Measurements from ENCODE around the gene ITPKB. TPM values are rescaled to one million over a fixed set of nuclear protein-coding genes. Genes with fewer than 3 reads are reported as not detected.

Gene ITPKB
- total and polyA plus RNA-seq, 2 experiments from 2014 or later: 0.31 to 5.2 TPM

GRCh38 chr1:226708967-226709396 lies 30.1 kb downstream of the ITPKB start (continued):
- TF ChIP-seq, protein P1, sequence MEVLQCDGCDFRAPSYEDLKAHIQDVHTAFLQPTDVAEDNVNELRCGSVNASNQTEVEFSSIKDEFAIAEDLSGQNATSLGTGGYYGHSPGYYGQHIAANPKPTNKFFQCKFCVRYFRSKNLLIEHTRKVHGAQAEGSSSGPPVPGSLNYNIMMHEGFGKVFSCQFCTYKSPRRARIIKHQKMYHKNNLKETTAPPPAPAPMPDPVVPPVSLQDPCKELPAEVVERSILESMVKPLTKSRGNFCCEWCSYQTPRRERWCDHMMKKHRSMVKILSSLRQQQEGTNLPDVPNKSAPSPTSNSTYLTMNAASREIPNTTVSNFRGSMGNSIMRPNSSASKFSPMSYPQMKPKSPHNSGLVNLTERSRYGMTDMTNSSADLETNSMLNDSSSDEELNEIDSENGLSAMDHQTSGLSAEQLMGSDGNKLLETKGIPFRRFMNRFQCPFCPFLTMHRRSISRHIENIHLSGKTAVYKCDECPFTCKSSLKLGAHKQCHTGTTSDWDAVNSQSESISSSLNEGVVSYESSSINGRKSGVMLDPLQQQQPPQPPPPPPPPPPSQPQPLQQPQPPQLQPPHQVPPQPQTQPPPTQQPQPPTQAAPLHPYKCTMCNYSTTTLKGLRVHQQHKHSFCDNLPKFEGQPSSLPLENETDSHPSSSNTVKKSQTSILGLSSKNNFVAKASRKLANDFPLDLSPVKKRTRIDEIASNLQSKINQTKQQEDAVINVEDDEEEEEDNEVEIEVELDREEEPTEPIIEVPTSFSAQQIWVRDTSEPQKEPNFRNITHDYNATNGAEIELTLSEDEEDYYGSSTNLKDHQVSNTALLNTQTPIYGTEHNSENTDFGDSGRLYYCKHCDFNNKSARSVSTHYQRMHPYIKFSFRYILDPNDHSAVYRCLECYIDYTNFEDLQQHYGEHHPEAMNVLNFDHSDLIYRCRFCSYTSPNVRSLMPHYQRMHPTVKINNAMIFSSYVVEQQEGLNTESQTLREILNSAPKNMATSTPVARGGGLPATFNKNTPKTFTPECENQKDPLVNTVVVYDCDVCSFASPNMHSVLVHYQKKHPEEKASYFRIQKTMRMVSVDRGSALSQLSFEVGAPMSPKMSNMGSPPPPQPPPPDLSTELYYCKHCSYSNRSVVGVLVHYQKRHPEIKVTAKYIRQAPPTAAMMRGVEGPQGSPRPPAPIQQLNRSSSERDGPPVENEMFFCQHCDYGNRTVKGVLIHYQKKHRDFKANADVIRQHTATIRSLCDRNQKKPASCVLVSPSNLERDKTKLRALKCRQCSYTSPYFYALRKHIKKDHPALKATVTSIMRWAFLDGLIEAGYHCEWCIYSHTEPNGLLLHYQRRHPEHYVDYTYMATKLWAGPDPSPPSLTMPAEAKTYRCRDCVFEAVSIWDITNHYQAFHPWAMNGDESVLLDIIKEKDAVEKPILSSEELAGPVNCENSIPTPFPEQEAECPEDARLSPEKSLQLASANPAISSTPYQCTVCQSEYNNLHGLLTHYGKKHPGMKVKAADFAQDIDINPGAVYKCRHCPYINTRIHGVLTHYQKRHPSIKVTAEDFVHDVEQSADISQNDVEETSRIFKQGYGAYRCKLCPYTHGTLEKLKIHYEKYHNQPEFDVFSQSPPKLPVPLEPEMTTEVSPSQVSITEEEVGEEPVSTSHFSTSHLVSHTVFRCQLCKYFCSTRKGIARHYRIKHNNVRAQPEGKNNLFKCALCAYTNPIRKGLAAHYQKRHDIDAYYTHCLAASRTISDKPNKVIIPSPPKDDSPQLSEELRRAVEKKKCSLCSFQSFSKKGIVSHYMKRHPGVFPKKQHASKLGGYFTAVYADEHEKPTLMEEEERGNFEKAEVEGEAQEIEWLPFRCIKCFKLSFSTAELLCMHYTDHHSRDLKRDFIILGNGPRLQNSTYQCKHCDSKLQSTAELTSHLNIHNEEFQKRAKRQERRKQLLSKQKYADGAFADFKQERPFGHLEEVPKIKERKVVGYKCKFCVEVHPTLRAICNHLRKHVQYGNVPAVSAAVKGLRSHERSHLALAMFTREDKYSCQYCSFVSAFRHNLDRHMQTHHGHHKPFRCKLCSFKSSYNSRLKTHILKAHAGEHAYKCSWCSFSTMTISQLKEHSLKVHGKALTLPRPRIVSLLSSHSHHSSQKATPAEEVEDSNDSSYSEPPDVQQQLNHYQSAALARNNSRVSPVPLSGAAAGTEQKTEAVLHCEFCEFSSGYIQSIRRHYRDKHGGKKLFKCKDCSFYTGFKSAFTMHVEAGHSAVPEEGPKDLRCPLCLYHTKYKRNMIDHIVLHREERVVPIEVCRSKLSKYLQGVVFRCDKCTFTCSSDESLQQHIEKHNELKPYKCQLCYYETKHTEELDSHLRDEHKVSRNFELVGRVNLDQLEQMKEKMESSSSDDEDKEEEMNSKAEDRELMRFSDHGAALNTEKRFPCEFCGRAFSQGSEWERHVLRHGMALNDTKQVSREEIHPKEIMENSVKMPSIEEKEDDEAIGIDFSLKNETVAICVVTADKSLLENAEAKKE (CRISPR knock-in tag; IDR thresholded peaks at IDR 0.05): no peak

- Histone ChIP-seq H4K20me1 (replicated peaks; ENCODE audit: insufficient read depth) (no peaks in the 10 kb centered on the region), H3K27ac (ENCODE audit: low read depth) (no peak overlapping the region), H3K79me2 (replicated peaks; ENCODE audit: insufficient read depth) (no peaks in the 10 kb centered on the region), H3F3A (replicated peaks; ENCODE audit: low read depth) (no peaks in the 10 kb centered on the region), H3K4me1 (ENCODE audit: insufficient read depth) (peaks cover 5% of the 10 kb centered on the region), H3K36me3 (ENCODE audit: insufficient read depth) (no peaks in the 10 kb centered on the region), H3K4me2 (no peak overlapping the region), H3K4me3 (no peak overlapping the region), H2AFZ (no peak overlapping the region), H3K27me3 (ENCODE audit: insufficient read depth) (no peaks in the 10 kb centered on the region; the same call in 1 of the 2 replicates), H3K9me2 (ENCODE audit: insufficient read depth) (no peaks in the 10 kb centered on the region)
- Mint-ChIP-seq H3K9me3 (no peaks in the 10 kb centered on the region), H3K4me1 (peaks cover 26% of the 10 kb centered on the region), H3K27ac (no peak overlapping the region), H3K27me3 (ENCODE audit: insufficient read depth, low read depth, poor library complexity) (no peaks in the 10 kb centered on the region), H3K4me3 (no peak overlapping the region), H3K36me3 (ENCODE audit: low read depth) (no peaks in the 10 kb centered on the region)
- no peak for TF ChIP-seq JUNB (IDR thresholded peaks at IDR 0.05; ENCODE audit: unreplicated experiment)
- TF ChIP-seq STAT1 (IDR thresholded peaks at IDR 0.05; ENCODE audit: unreplicated experiment): no peak
- no peak for TF ChIP-seq ZNF114 (CRISPR knock-in tag; IDR thresholded peaks at IDR 0.05)
- no peak for TF ChIP-seq REST (IDR thresholded peaks at IDR 0.05; ENCODE audit: unreplicated experiment)
- TF ChIP-seq ZNF331 (CRISPR knock-in tag; IDR thresholded peaks at IDR 0.05; ENCODE audit: low read depth): no peak
- DNase-seq (ENCODE audit: low spot score): no peak
- peak; percentile 25 for ATAC-seq
These were observed 30.7 kb downstream of the ITPKB start for GRCh38 chr1:226708342-226708780.

Measured in GM23338 (cell line).